Activated B cell treated with CpG ODN at 0.5 μM for 24 hours (primary cell): ENCODE results near the gene CCDC12. TPM values are rescaled to one million over a fixed set of nuclear protein-coding genes. Genes with fewer than 3 reads are reported as not detected.

Experiments used
- ATAC-seq: fragments of 200-7000 bp; cut with Tn5 transposase; one replicate; pipeline ENCODE4 v1.10.0; 2021; ENCODE audit warnings: low read depth, mild to moderate bottlenecking, moderate library complexity
- CTCF ChIA-PET: fragments of 350-600 bp; sonication (Branson Sonifier 250); formaldehyde crosslinking; loops from one replicate; lab custom pipeline; 2021; ENCODE audit warnings: antibody characterized with exemption; lab: Charles Lee
- POLR2A ChIA-PET: fragments of 350-600 bp; sonication (Branson Sonifier 250); formaldehyde crosslinking; loops from one replicate; lab custom pipeline; 2021; ENCODE audit warnings: antibody characterized with exemption; lab: Charles Lee
- DNase-seq: peaks from one replicate; pipeline ENCODE4 v3.0.0; 2022
- H3K27ac Mint-ChIP-seq: one replicate; pipeline ENCODE4 v1.8.0; 2020; ENCODE audit warnings: mixed read lengths
- H3K27me3 Mint-ChIP-seq: one replicate; pipeline ENCODE4 v1.8.0; 2021; ENCODE audit warnings: mixed read lengths
- H3K36me3 Mint-ChIP-seq: one replicate; pipeline ENCODE4 v1.8.0; 2021; ENCODE audit warnings: low read depth, mixed read lengths
- H3K4me1 Mint-ChIP-seq: one replicate; pipeline ENCODE4 v1.8.0; 2021; ENCODE audit warnings: mixed read lengths
- H3K4me3 Mint-ChIP-seq: one replicate; pipeline ENCODE4 v1.8.0; 2020; ENCODE audit warnings: mild to moderate bottlenecking, mixed read lengths
- H3K9me3 Mint-ChIP-seq: one replicate; pipeline ENCODE4 v1.8.0; 2020; ENCODE audit warnings: mixed read lengths
- CTCF ChIP-seq: fragments of 200-600 bp; IDR thresholded peaks from one replicate; pipeline ENCODE4 v1.8.0; 2022; ENCODE audit warnings: antibody characterized with exemption, mild to moderate bottlenecking
- intact Hi-C: fragments of 100-400 bp; cut with micrococcal nuclease; formaldehyde crosslinking; loops from one replicate; pipeline ENCODE4 v1.15.1; 2024
- total RNA-seq: library from RNA; stranded (reverse); gene quantifications from 2 replicates; pipeline ENCODE4 v1.2.3, GENCODE V29; 2022

The CCDC12 gene
- total RNA-seq, 1 donor from 2014 or later: 98.4 TPM

GRCh38 chr3:46999516-47000197 is 23.1 kb upstream of the CCDC12 start:
- Mint-ChIP-seq H3K36me3 (peaks cover 59% of the 10 kb centered on the region), H3K27ac (no peak overlapping the region), H3K9me3 (no peaks in the 10 kb centered on the region), H3K4me1 (peaks cover 10% of the 10 kb centered on the region), H3K4me3 (no peak overlapping the region), H3K27me3 (no peaks in the 10 kb centered on the region)
- no peak for ATAC-seq
- ChIA-PET POLR2A (interaction anchor here (0.6 to 0.7 kb wide), 2 partner anchors 27 to 151 kb away, joined by 3 to 4 read pairs; no protein-coding TSS in a partner anchor), CTCF (interaction anchor here (1.0 to 2.9 kb wide), 6 partner anchors 18 to 134 kb away, joined by 3 to 35 read pairs (median 8); partner anchors contain the start of gene CCDC12)
- TF ChIP-seq CTCF: no peak
- intact Hi-C loops: loop anchor here (5.0 kb wide), 1 partner anchor 152 kb away; no protein-coding TSS in a partner anchor
- DNase-seq: no peak

GRCh38 chr3:46998852-46999515 is 22.4 kb upstream of the CCDC12 start:
- Mint-ChIP-seq H3K4me1 (peaks cover 10% of the 10 kb centered on the region), H3K27me3 (no peaks in the 10 kb centered on the region), H3K9me3 (no peaks in the 10 kb centered on the region), H3K27ac (no peak overlapping the region), H3K36me3 (peaks cover 58% of the 10 kb centered on the region), H3K4me3 (no peak overlapping the region)
- intact Hi-C loops: loop anchor here (1.0 to 5.0 kb wide), 7 partner anchors 20 to 294 kb away; partner anchors contain the start of gene NBEAL2
- CTCF ChIA-PET: interaction anchor here (0.8 to 2.9 kb wide), 11 partner anchors 14 to 332 kb away, joined by 3 to 35 read pairs (median 4); partner anchors contain the start of gene CCDC12
- POLR2A ChIA-PET: interaction anchor here (0.6 to 0.7 kb wide), 2 partner anchors 26 to 150 kb away, joined by 3 to 4 read pairs; no protein-coding TSS in a partner anchor
- no peak for TF ChIP-seq CTCF
- ATAC-seq (no peak), DNase-seq (no peak)

GRCh38 chr3:46998121-46998851 is 21.7 kb upstream of the CCDC12 start:
- ATAC-seq: peak; percentile 90
- DNase-seq: peak; percentile 72
- Mint-ChIP-seq H3K9me3 (no peaks in the 10 kb centered on the region), H3K4me1 (peaks cover 10% of the 10 kb centered on the region), H3K36me3 (peaks cover 53% of the 10 kb centered on the region), H3K27me3 (no peaks in the 10 kb centered on the region), H3K4me3 (no peak overlapping the region), H3K27ac (no peak overlapping the region)
- POLR2A ChIA-PET: no interaction called here
- CTCF ChIA-PET: interaction anchor here (0.6 to 2.9 kb wide), 12 partner anchors 14 to 333 kb away, joined by 3 to 35 read pairs (median 4); no protein-coding TSS in a partner anchor
- intact Hi-C loops: loop anchor here (1.0 to 5.0 kb wide), 7 partner anchors 19 to 293 kb away; partner anchors contain the start of gene NBEAL2
- peak; percentile 24 for TF ChIP-seq CTCF

- no peak for TF ChIP-seq CTCF
- Mint-ChIP-seq H3K27ac (no peak overlapping the region), H3K4me3 (no peak overlapping the region), H3K4me1 (peaks cover 10% of the 10 kb centered on the region), H3K9me3 (no peaks in the 10 kb centered on the region), H3K36me3 (peaks cover 48% of the 10 kb centered on the region), H3K27me3 (no peaks in the 10 kb centered on the region)
- ChIA-PET POLR2A (no interaction called here), CTCF (interaction anchor here (0.6 to 2.9 kb wide), 8 partner anchors 36 to 88 kb away, joined by 3 to 35 read pairs (median 8); no protein-coding TSS in a partner anchor)
- DNase-seq: no peak
- ATAC-seq: no peak
- intact Hi-C loops: loop anchor here (1.0 to 5.0 kb wide), 7 partner anchors 18 to 292 kb away; partner anchors contain the start of gene NBEAL2
Measured at GRCh38 chr3:46997453-46998091, 21.0 kb upstream of the CCDC12 start.
